Urinary bladder (tissue), 4 donors: ENCODE data around the gene CPNE4. TPM values are rescaled to one million over a fixed set of nuclear protein-coding genes. Genes with fewer than 3 reads are reported as not detected.

Experiments used
- DNase-seq: peaks from one replicate; pipeline ENCODE4 v3.0.0-alpha.2; 2015; ENCODE audit errors: extremely low spot score
- H3K27ac ChIP-seq: one replicate; pipeline ENCODE4 v1.5.1; 2013; ENCODE audit warnings: low read depth, mild to moderate bottlenecking, moderate library complexity
- H3K36me3 ChIP-seq: one replicate; pipeline ENCODE4 v1.6.1; 2013; ENCODE audit warnings: mild to moderate bottlenecking, moderate library complexity; ENCODE audit not compliant: insufficient read depth
- H3K4me1 ChIP-seq: one replicate; pipeline ENCODE4 v1.6.1; 2013; ENCODE audit warnings: mild to moderate bottlenecking, moderate library complexity; ENCODE audit not compliant: insufficient read depth
- H3K4me3 ChIP-seq: one replicate; pipeline ENCODE4 v1.5.1; 2013; ENCODE audit warnings: low read depth, low read length
- WGBS: extraction: QIAGEN DNeasy Blood & Tissue Kit; methylation state at CpG from one replicate; pipeline ENCODE4 v1.1.7; 2013; 5-methylcytosine and 5-hydroxymethylcytosine counted together
- polyA plus RNA-seq: library from polyadenylated mRNA; stranded (reverse); fragments of 200-250 nt; gene quantifications from one replicate; pipeline ENCODE4 v1.2.3, GENCODE V29; 2013
- total RNA-seq: library from RNA; depleted of rRNA; stranded (reverse); fragments of >200 nt; gene quantifications from one replicate; pipeline ENCODE4 v1.2.3, GENCODE V29; 2014
- donor health status: healthy with polysubstance abuse.
- donor health status: healthy.

The CPNE4 gene
- total and polyA plus RNA-seq, 2 donors, result 0.03 to 0.21 TPM

DNA sequence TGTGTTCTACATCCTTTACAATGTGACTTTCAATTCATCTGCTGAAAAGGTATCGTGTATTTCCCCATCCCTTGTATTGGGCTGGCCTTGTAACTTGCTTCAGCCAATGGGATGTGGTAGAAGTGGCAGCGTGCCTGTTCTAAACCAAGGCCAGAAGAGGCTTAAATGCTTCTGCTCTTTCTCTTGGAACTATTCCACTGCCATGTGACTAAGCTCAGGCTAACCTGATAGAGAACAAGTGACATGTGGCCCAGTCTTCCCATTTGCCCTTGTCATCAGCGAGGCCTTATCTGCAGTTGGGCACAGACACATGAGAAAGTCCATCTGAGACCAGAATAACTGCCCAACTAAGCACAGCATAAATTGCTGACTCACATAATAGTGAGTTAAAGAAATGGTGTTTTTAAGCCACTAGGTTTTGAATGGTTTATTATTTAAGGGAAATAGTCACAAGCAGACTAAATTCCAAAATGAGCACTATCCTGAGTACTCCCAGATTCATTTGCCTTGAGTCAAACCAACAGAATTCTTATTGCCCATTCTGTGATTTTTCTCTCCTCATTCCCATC is 230.2 kb downstream of the CPNE4 start:
- no peak for DNase-seq
- Histone ChIP-seq H3K4me3 (no peak overlapping the region), H3K4me1 (no peaks in the 10 kb centered on the region), H3K27ac (no peak overlapping the region), H3K36me3 (no peaks in the 10 kb centered on the region)
- 56% methylated on average over 3 of the region's 3 CpGs for WGBS

DNA sequence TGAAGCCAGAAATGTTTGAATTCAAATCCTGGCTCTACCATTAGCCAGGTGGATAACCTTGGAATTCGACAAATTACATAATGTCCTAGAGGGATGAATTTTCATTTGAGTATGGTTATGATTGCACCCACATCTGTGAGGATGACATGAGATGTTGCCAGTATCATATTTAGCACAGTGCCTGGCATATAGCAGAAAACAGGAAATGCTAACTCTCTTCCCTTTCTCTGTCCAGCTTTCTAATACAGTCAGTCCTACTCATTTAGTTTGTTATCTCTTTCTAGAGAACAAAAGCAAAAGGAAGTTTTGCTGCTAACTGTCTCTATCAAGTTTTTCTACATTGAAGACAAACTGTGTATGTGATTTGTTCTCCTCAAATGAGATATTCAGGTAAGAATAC is 231.7 kb downstream of the CPNE4 start:
- no peak overlapping the region for H3K4me3 ChIP-seq
- H3K36me3 ChIP-seq, result no peaks in the 10 kb centered on the region
- no peaks in the 10 kb centered on the region for H3K4me1 ChIP-seq
- 81% methylated on average over 1 of the region's 1 CpG for WGBS
- no peak for DNase-seq
- H3K27ac ChIP-seq, result no peak overlapping the region

DNA sequence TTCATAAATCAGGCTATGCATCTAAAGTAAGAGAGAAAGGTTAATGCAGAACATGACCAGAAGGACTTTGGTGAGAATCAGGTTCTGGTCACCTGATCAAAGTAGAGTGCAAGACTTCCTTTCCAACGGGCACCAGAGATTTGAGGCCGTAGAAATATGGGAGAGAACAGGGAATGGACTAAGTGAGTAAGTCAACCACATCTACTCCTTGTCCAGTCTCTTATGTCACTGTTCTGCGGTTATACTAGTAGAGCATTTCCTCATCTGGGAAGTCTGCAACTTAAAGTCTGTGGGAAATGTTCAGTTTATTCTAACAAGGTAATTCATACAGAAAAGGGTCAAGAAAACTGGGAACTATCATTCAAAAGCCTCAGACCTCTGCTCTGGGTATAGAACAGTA is 232.8 kb downstream of the CPNE4 start:
- H3K36me3 ChIP-seq, result no peaks in the 10 kb centered on the region
- H3K4me3 ChIP-seq, result no peak overlapping the region
- no peak overlapping the region for H3K27ac ChIP-seq
- no peak for DNase-seq
- no peaks in the 10 kb centered on the region for H3K4me1 ChIP-seq
- WGBS, result 76% methylated on average over 3 of the region's 3 CpGs

DNA sequence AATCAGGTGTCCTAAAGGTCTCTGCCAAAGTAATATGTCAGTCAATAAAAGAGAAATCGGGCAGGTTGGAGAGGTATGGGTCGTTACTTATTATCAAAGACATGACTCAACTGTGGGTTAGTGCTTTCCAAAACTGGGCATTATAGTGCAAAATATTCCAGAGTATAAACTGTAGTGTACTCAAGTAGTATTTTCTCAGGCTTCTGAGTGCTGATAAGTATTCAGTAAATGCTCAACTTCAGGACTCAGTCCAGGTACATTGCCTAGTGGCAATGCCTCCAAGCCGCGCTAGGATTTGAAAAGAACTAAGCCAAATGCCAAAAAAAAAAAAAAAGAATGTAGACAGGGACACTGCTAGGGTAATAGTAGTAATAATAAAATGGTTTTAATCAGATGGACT is 233.2 kb downstream of the CPNE4 start:
- Histone ChIP-seq H3K4me1 (no peaks in the 10 kb centered on the region), H3K27ac (no peak overlapping the region), H3K36me3 (no peaks in the 10 kb centered on the region), H3K4me3 (no peak overlapping the region)
- DNase-seq, result no peak
- 92% methylated on average over 4 of the region's 4 CpGs for WGBS

DNA sequence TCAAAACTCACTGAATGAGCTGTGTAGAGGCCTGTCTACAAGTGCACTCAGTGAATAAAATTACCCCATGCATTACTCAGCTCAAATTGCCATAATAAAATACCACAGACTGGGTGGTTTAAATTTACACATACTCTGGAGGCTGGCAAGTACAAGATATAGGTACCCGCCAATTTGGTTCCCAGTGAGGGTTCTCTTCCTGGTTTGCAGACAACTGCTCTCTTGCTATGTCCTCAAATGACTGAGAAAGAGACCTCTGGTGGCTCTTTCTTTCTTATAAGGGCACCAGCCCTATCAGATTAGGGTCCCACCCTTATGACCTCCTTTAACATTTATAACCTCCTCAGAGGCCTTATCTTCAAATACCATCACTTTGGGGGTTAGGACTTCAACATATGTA is 237.0 kb downstream of the CPNE4 start:
- Histone ChIP-seq H3K4me1 (no peaks in the 10 kb centered on the region), H3K27ac (no peak overlapping the region), H3K36me3 (no peaks in the 10 kb centered on the region), H3K4me3 (no peak overlapping the region)
- no peak for DNase-seq
- 43% methylated on average over 1 of the region's 1 CpG for WGBS

DNA sequence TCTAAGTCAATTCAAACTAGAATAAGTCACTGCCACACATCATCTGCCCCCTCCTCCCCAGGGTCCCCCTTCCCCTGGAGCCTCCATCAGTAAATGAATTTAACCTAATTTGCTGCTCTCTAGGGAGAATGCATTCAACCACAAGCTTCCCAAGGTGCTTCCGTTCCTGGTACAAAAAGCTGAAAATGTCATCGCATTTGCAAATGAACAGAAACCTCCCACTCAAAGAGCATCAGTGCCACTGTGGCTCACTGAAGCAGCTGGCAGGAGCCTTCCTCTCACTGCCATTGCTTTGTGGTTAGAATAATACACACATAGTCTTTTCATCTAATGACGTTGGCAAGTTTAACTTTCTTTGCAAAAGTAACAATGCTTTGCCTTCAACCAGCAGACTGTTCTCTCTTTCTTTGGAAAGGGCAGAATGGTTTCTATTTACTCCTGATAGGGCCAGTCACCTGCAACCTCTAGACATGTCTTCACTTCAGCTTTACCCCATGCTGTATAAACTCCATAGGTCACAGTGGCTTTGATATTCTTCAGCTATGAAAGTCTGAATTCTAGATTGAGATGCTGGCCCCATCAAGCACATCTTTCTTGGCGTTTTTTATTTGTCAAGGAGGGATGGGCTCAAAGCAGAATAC is 238.1 kb downstream of the CPNE4 start:
- no peak for DNase-seq
- no peaks in the 10 kb centered on the region for H3K36me3 ChIP-seq
- H3K4me3 ChIP-seq, result no peak overlapping the region
- no peaks in the 10 kb centered on the region for H3K4me1 ChIP-seq
- no peak overlapping the region for H3K27ac ChIP-seq
- 48% methylated on average over 4 of the region's 4 CpGs for WGBS

DNA sequence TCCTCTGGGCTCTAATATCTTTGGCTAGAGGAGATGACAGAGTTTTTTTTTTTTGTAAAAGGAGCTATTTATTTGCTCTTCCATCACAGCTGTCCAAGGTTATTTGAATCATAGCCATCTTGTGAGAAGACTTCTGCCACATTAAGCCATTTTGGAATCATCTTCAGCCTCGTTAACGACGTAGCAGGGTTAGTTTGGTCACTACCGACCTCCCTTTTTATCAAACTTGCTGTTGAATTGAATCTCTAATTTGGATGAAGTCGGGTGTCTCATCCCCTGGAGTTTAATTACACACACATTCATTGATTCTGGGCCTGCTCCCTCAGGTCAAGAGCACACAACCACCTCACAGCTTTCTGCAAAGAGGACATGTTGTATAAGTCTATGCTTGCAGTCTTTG is 238.7 kb downstream of the CPNE4 start:
- no peak for DNase-seq
- Histone ChIP-seq H3K27ac (no peak overlapping the region), H3K4me1 (no peaks in the 10 kb centered on the region), H3K36me3 (no peaks in the 10 kb centered on the region), H3K4me3 (no peak overlapping the region)
- 83% methylated on average over 5 of the region's 5 CpGs for WGBS

DNA sequence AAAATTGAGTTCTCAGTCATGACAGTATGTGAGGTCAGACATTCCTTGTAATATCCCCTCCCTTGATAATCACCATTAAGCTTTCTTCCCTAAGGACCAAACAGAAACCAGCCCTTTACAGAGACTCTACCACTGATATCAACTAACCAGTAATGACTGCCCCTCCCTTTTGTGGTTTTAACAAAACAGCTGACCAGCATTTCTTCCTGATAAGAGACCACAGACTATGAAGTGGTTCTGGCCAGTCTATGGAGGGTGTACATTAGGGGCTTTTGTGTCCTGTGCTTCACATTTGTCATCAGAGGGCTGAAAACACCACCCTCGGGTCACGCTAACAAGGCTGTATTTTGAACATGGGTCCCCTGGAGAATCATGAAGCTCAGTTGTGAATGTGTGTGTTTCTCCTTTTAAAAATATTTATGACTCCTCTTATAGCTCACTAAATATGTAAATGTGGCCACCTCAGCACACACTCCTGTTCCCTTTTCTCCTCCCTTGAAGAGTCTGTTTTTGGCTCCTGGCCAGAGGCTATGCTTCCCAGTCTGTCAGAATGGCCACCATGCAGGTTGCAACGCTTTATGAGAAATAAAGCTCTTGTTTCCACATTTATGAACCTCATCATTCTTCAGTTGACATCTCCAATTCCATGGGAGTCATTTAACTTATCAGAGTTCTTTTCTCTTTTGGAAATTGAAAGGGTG is 239.3 kb downstream of the CPNE4 start:
- WGBS, result 80% methylated on average over 3 of the region's 3 CpGs
- Histone ChIP-seq H3K27ac (no peak overlapping the region), H3K4me1 (no peaks in the 10 kb centered on the region), H3K4me3 (no peak overlapping the region), H3K36me3 (no peaks in the 10 kb centered on the region)
- no peak for DNase-seq

DNA sequence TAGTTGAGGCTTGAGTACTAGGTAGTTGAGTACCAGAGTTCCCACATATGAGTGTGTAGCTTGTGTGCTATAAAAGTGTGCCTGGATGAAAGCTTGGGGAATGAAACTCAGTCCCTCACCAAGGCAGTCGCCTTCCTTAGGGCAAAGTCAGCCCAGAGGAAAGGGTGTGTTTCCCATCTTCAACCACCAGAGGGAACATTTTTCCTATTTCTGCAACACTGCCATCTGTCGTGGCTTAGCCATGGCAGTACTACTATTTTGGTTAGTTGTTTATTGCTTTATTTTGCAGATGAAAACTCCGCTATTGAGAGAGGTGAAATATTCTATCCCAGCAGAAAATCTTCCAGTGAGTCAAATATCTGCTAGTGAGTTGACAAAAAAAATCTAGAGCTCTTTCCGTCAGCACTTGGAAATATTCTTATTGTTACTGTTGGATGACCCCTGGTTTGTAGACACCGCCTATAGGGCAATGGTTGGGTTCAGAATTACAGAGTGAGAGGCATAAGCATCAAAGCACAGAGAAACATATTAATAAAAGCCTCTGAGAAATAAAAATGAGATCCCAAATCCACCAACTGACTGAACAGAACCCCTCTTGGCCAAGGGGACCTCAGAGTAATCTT is 239.9 kb downstream of the CPNE4 start:
- H3K27ac ChIP-seq, result no peak overlapping the region
- 40% methylated on average over 5 of the region's 5 CpGs for WGBS

DNA sequence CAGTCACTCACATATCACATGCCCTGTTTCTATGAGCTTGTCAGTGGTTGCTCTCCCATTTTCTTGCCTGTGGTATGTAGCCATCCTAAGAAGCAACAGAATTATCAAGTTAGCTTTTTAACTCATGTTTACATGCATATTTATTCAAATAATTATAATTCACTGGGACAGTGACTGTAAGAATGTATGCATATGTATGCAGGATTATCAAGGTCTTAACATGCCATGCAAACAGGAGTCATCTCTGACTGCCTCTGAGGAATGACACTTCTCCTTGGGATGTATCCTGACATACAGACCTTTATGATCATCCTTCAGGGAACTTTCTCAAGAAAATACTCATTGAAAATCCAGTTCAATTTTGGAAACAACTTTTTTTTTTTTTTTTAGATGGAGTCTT is 240.9 kb downstream of the CPNE4 start:
- no peaks in the 10 kb centered on the region for H3K36me3 ChIP-seq
- H3K4me1 ChIP-seq, result no peaks in the 10 kb centered on the region
- no peak overlapping the region for H3K27ac ChIP-seq
- DNase-seq, result no peak
- no peak overlapping the region for H3K4me3 ChIP-seq

More for the DNA sequence above, 239.9 kb downstream of the CPNE4 start:
- Histone ChIP-seq H3K4me3 (no peak overlapping the region), H3K4me1 (no peaks in the 10 kb centered on the region), H3K36me3 (no peaks in the 10 kb centered on the region)
- peak; percentile 1 for DNase-seq

DNA sequence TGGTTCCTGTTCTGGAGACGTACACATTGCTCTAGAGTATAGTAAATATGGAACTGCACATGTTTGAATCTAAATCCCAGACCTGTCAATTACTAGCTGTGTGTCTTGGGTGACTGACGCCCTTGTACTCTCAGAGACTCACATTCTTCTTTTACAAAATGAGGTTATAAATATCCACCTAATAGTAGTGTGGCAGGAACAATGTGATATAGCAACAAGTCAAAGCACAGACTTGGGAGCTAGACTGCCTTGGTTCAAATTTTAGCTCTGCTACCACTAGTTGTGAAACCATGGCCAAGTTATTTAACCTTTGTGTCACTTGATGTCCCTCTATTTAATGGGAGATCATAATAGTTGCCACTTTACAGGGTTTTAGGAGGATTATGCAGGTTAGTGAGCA is 245.6 kb downstream of the CPNE4 start:
- H3K36me3 ChIP-seq, result no peaks in the 10 kb centered on the region
- 65% methylated on average over 2 of the region's 2 CpGs for WGBS

DNA sequence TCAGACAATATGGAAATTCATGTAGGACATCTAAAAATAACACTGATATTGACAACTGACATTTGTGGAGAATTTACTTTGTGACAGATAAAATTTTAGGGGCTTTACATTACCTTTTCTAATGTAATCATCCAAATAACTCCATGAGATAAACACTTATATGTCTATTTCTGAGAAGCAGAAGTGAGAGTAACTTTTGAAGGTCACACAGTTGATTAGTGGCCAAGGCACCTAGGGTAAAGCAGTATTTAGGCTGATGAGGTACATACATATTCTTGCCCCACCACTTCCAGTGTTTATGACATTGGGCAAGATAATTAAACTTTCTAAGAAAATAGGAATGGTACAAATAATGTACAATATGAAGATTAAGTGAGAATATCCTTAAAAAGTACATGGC is 248.4 kb downstream of the CPNE4 start:
- Histone ChIP-seq H3K27ac (no peak overlapping the region), H3K4me1 (no peaks in the 10 kb centered on the region), H3K4me3 (no peak overlapping the region), H3K36me3 (no peaks in the 10 kb centered on the region)
- no peak for DNase-seq

More for the DNA sequence above, 245.6 kb downstream of the CPNE4 start:
- H3K4me3 ChIP-seq, result no peak overlapping the region
- H3K4me1 ChIP-seq, result no peaks in the 10 kb centered on the region
- H3K27ac ChIP-seq, result no peak overlapping the region
- no peak for DNase-seq

DNA sequence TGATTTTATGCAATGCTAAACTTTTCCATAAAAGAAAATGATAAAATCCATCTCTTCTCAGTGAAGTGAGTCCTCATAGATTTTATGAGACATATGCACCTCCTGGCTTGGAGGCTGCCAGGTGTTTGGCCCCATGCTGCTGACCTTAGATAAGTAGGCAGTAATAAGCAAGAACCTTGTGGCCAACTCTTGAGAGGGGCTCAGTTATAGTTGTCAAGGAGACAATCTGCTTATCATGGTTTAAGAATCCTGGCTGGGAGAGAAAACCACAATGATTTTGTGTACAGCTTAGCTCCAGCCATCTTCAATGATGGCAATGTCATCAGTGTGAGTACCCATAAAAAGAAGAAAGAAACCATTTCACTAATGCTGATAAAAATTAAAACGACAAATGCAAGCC is 252.1 kb downstream of the CPNE4 start:
- no peaks in the 10 kb centered on the region for H3K4me1 ChIP-seq

DNA sequence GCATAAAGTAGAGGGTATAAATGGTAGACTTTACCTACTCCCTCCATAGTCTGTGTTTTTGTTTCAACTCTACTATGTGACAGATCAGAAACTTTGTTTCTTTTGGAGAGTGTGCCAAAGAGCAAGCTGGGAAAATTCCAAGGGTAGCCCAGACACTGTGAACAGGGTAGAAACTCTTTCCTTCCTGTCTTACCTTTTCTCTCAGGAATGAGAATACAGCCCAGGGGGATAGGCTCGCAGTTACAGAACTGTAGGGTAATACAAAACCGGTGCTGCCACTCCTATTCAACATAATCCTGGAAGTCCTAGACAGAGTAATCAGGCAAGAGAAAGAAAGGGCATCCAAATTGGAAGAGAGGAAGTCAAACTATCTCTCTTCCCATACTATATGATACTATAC is 256.3 kb downstream of the CPNE4 start:
- H3K4me3 ChIP-seq, result no peak overlapping the region
- H3K27ac ChIP-seq, result no peak overlapping the region
- 81% methylated on average over 2 of the region's 2 CpGs for WGBS
- no peaks in the 10 kb centered on the region for H3K36me3 ChIP-seq
- no peaks in the 10 kb centered on the region for H3K4me1 ChIP-seq
- no peak for DNase-seq

More for the DNA sequence above, 252.1 kb downstream of the CPNE4 start:
- no peaks in the 10 kb centered on the region for H3K36me3 ChIP-seq
- WGBS, result 26% methylated on average over 1 of the region's 1 CpG
- no peak overlapping the region for H3K27ac ChIP-seq
- H3K4me3 ChIP-seq, result no peak overlapping the region
- DNase-seq, result no peak
